GM21529 (cell line): ENCODE results near the gene STARD13.
"Not testable (repeated sequence)": the region's sequence is repeated elsewhere in the genome, so short reads cannot be mapped to it uniquely, and the experiment has no call there.

ENCODE experiments used
- ATAC-seq: cut with Tn5 transposase; IDR thresholded peaks from one replicate; pipeline ENCODE4 v1.9.1; 2021; ENCODE audit not compliant: unreplicated experiment

Gene STARD13

DNA sequence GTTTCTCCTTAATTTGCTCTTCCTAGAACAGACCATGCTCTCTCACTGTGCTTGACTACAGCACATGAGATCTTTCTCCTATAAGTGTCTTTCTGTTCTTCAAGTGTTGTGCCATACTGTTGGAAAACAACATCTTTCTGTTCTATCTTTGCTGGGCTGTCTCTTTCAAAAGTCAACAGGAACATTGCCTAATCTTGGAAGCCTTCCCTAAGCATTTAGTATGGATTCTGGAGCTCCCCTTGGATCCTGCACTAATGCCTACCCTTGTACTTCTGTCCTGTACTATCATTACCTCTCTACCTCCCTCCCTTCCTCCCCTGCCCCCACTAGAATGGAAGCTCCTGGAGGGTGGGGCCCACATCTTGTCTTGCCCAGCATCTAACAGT lies 26.8 kb downstream of the STARD13 start:
- no peak for ATAC-seq

- no peak for ATAC-seq
Observed at GRCh38 chr13:33257841-33258807, 27.4 kb downstream of the STARD13 start.

- no peak for ATAC-seq
Observed at GRCh38 chr13:33256148-33256840, 29.3 kb downstream of the STARD13 start.

DNA sequence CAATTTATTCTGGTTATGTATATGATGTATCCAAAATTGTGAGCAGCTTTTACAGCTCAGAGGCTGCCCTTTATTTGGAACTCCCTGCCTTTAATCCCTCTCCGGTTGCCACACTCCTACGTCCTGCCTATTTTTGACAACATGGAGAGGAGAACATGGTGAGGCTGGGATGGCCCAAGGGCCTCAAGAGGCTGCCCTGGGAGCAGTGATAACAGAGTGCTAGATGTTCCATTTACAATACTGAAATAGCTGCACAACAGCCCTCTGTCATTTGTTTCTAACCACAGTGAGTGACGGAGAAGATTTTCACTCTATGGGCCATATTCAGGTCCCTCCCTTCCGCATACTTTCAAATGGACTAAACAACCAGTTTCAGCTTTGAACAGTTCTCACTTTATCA lies 33.4 kb downstream of the STARD13 start:
- ATAC-seq: no peak

DNA sequence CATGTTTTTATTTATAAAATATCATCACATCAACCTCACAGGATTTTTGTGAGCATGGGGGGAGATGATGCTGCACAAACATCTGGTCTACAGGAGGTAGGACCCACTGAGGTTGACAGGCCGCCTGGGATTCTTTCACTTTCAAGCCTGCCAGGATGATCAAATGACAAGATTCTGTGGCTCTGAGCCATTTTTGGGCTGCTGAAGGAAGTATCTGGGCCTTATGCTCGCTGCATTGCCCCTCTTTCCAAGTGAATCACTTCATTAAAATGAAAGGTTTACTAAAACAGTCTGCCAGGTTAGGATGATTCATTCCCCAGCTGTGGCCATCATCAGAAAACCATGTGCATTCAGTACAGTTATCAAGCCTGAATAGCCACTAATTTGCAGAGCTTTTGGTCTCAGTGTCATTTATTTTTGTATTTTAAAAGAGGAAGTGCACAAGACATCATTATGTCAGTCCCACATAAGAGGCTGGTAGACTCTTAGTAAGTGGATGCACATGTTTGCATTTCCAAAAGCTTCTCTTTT lies 34.4 kb downstream of the STARD13 start:
- peak; percentile 78 for ATAC-seq

DNA sequence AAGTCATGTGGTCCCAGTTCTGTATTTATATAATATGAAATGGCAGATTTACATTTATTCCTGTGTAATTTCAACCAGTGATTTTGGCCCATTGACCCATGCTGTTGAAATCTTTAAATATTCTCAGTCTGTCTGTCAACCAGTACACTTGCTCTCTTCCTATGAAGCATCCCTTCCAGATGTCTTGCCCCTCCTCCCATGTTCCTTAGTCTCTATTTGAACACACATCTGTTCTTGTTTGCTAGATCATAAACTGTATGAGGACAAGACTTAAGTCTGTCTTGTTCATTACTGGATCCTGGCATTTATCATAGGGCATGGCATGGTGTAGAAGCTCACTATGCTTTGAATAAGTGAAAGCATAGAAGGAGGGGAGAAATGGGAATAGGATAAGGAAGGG lies 34.9 kb downstream of the STARD13 start:
- ATAC-seq: peak; percentile 7

DNA sequence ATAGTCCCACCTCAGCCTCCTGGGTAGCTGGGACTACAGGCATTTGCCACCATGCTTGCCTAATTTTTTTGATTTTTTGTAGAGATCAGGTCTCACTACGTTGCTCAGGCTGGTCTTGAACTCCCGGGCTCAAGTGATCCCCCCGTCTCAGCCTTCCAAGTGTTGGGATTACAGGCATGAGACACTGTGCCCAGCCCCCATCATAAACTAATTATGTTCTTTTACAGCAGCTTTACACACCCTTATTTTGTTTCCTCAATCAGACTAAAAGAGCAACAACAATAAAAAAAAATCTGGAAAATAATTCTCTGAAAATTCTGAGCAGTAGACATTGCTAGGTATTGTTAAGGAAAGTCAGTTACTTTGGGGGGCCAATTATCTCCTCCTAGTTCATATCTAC lies 35.7 kb downstream of the STARD13 start:
- no peak for ATAC-seq

DNA sequence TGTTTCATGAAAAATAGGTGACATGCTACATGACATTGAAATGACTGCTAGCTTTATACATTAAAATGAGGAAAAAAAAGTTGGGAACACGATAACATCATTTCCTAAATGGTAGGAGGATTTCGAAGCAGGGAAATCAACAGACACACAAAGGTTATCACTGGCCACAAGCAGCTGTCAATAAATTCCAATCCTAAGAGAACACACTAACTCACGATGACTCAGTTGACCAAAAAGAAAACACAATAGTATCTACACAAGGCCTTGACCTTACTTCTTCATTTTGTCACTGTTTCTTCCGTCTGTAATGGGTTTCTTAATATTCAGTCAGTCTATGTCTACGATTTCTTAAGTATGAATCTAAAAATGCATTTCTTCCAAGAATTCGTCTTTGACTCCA lies 36.5 kb downstream of the STARD13 start:
- ATAC-seq: no peak

DNA sequence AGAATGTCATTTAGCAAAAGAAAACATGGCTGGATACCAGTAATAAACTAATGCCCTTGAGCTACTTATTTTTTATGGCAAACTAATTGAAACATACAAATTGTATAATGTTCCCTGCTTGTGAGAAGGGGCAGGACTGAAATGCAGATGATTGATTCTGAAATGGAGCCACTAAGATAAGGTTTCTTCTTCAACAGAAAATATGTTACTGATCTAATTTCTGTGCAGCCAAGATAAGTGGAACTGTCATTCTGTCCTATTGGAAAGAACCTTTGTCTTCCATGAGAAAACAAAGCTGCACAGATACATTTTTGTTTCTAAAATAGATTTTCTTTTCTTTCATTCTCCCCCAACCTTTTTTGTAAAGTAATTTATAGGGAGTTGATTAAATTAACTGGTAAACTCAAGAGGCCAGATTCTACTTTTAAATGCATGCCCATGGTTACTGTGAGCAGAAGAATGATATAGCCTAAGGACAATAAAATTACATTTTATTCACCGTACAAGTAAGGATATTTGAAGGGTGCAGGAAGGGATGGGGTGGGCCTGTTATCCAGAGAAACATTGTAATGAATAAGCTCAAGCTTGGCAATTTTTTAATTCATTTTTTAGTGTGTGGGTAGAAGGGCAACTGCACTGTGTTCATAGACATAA lies 39.9 kb downstream of the STARD13 start:
- no peak for ATAC-seq

DNA sequence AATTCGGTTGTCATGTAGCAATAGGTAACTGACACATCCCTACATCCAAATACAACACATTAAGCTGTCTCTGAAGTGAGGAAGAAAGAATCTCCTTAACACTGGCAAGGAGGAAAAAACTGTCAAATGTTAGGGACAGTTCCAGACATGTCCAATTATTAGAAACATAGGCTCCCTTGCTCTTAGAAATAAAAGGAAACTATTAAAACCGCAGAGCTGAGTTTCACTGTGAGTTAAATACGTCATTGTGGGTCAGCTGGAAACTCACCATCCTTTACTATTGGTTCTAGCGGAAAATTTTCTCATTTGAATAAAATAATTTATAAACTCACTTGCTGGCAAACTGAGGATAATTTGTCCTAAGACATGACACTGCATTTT lies 40.7 kb downstream of the STARD13 start:
- no peak for ATAC-seq

GRCh38 chr13:33244210-33244906 lies 41.2 kb downstream of the STARD13 start:
- ATAC-seq: no peak

DNA sequence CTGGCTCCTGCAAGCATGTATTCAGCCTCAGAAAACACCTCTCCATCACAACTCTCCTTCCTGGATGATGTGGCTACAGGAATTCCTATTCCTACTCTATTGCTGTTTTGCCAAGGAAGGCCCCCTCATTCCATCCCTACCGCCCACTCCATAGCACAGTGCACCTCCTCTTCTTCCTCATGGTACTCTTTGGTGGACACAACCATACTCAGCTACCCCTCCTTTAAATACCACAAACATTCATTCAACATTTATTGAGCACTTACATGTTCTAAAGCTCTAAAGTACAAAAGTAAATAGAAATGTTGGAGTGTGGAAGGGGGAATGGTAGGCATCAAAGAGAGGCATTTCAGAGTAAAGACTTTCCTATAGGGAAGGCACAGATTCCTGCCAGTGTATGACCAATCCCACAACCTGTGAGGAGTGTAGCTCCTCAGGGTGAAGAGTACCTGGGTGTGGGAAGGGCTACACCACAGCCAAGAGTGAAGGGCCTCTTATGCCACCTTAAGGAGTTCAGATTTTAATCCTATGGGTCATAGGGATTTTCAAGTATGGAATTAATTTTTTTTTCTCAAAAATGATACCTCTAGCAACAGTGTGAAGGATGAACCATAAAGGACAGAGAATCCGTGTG lies 42.5 kb downstream of the STARD13 start:
- no peak for ATAC-seq

GRCh38 chr13:33242372-33242771 lies 43.2 kb downstream of the STARD13 start:
- not testable (repeated sequence) for ATAC-seq

- no peak for ATAC-seq
Observed at GRCh38 chr13:33236021-33236420, 49.5 kb downstream of the STARD13 start.

DNA sequence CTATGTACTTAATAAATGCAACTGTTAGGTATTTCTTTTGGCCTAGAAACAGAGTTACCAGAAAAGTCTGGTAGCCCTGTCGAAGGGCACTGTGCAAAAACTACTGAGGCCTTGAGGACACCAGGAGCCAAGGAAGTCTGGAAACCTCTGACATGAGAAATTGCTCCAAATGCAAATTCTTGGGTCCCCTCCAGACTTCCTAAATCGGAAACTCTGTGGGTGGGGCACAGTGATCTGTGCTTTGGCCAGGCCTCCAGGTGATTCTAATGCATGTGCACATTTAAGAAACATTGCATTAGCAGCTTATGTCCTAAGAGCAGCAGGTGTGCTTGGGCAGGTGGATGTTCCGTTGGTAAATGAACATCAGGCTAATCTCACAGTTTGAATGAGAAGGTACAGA lies 50.0 kb downstream of the STARD13 start:
- no peak for ATAC-seq

- ATAC-seq: no peak
Observed at GRCh38 chr13:33235078-33235477, 50.5 kb downstream of the STARD13 start.

DNA sequence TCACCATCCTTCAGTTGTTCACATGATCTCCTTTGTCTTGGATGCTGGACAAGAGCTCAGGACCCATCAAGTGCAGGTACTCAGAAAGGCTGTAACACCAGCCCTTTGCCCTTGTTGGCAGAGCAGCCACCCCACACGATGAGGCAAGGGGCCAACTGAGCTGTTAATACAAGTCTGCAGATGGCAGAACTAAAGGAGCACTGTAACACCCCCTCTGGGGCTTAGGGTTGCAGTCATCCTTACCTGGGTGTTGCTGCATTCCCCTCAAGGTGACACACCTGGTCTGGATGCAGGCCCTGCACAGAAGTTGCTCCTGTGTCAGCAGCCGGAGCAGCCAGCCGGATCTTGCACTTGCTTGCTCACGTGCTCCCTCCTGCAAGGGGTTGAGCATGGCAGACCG lies 52.0 kb downstream of the STARD13 start:
- no peak for ATAC-seq

- ATAC-seq: no peak
Observed at GRCh38 chr13:33232883-33233282, 52.7 kb downstream of the STARD13 start.

DNA sequence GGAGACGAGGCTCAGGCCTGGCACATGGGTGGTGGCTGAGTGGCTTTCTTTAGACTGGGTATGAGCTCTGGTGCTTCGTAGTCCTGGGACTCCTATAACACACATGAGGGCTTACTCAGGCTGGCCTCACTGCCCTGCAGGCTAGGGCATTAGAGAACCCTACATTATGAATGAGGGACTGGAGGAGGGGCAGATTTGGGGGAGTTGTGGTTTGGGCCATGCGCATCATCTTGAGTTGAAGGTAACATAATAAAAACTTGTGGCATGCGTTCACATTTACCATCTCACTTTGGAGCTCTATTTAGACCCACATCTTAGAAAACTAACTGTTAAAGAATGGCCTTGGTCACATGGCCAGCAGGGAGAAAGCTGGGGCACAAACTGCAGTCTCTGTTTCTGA lies 54.2 kb downstream of the STARD13 start:
- no peak for ATAC-seq

DNA sequence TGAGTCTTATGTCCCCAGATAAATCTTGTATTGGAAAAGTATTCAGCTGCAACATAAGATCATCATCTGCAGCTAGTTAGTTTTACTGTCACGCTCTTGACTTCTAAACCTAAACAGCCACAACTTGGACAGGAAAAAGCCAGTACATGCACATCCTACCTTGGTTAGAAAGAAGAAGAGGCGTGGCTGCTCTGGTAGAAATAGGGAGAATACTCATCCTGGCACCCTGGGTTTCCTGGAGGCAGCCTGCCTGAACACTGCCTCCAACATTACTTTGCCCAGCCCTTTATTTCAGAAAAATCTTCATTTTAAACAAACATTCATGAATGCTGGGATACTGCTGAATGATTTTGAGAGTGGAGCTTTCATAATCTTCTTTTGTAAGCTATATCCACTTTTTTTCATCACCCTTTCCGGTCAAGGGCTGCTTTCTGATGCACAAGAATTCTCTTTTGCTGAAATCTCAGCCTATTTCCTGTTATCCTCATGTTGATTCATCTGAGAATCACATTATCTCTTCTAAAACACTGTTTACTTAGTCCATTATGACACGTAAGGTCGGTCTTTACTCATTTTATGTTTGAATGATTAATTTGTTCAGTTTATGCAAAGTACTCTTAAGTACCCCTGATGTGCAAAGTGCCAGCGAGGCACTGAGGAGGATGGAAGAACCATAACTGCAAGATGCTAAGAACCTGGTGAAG lies 55.2 kb downstream of the STARD13 start:
- ATAC-seq: no peak
